GM18517 (cell line): ENCODE data around the gene ECD.
A peak's percentile ranks its signal among the peaks of the same experiment; 100 is the strongest.
"Not testable (repeated sequence)": the region's sequence is repeated elsewhere in the genome, so short reads cannot be mapped to it uniquely, and the experiment has no call there.

Source experiments
- ATAC-seq: cut with Tn5 transposase; IDR thresholded peaks from one replicate; pipeline ENCODE4 v1.9.1; 2021; ENCODE audit warnings: mild to moderate bottlenecking, moderate library complexity; ENCODE audit not compliant: unreplicated experiment

ECD gene

GRCh38 chr10:73161079-73161478 lies 6.7 kb downstream of the ECD start:
- ATAC-seq: no peak

GRCh38 chr10:73159038-73159648 lies 8.7 kb downstream of the ECD start:
- no peak for ATAC-seq

- no peak for ATAC-seq
These were observed 11.8 kb downstream of the ECD start for GRCh38 chr10:73156054-73156453.

- no peak for ATAC-seq
These were observed 15.8 kb downstream of the ECD start for GRCh38 chr10:73152009-73152408.

GRCh38 chr10:73150633-73151413 lies 17.0 kb downstream of the ECD start:
- not testable (repeated sequence) for ATAC-seq

- ATAC-seq: no peak
These were observed 26.2 kb downstream of the ECD start for GRCh38 chr10:73141603-73142002.

GRCh38 chr10:73139251-73139650 lies 28.6 kb downstream of the ECD start:
- ATAC-seq: no peak

- no peak for ATAC-seq
These were observed 31.2 kb downstream of the ECD start for GRCh38 chr10:73136627-73137026.

- no peak for ATAC-seq
These were observed 33.1 kb downstream of the ECD start for GRCh38 chr10:73134727-73135126.

- no peak for ATAC-seq
These were observed 35.7 kb downstream of the ECD start for GRCh38 chr10:73131913-73132686.

GRCh38 chr10:73131301-73131700 lies 36.5 kb downstream of the ECD start:
- no peak for ATAC-seq

- no peak for ATAC-seq
These were observed 41.5 kb downstream of the ECD start for GRCh38 chr10:73126343-73126742.

GRCh38 chr10:73119952-73120351 lies 47.9 kb downstream of the ECD start:
- ATAC-seq: no peak

GRCh38 chr10:73119457-73119856 lies 48.4 kb downstream of the ECD start:
- no peak for ATAC-seq

- peak; percentile 85 for ATAC-seq
These were observed 49.6 kb downstream of the ECD start for GRCh38 chr10:73117976-73118743.

- no peak for ATAC-seq
These were observed 51.8 kb downstream of the ECD start for GRCh38 chr10:73116017-73116416.

- ATAC-seq: no peak
These were observed 54.3 kb downstream of the ECD start for GRCh38 chr10:73113551-73113950.

- ATAC-seq: not testable (repeated sequence)
These were observed 55.8 kb downstream of the ECD start for GRCh38 chr10:73112032-73112431.

- ATAC-seq: no peak
These were observed 57.4 kb downstream of the ECD start, which contains the start of gene NUDT13 for GRCh38 chr10:73110345-73110849. Gene NUDT13, plus strand, starts transcription at chr10:73110455. Its CDS starts 3,911 bp downstream, at chr10:73114366.

- not testable (repeated sequence) for ATAC-seq
These were observed 58.6 kb downstream of the ECD start for GRCh38 chr10:73109248-73109652.

GRCh38 chr10:73106301-73106700 lies 61.5 kb downstream of the ECD start:
- no peak for ATAC-seq
